CD14-positive monocyte (primary cell): ENCODE results near the gene KCNN3. TPM values are rescaled to one million over a fixed set of nuclear protein-coding genes. Genes with fewer than 3 reads are reported as not detected.

Experiments used
- DNase-seq, 3 donors: peaks; one replicate each; pipeline ENCODE4 v3.0.0-alpha.2; 2011 to 2022
- H2AFZ ChIP-seq: 2 replicates; pipeline ENCODE4 v1.6.0; 2012; ENCODE audit warnings: mild to moderate bottlenecking, low read depth, low read length, inconsistent platforms; ENCODE audit not compliant: insufficient read depth, poor library complexity, severe bottlenecking
- H3K27ac ChIP-seq, 2 donors: 1 replicate in 1 of 2; 2 replicates in 1 of 2; pipeline ENCODE4 v1.5.1; 2012 to 2013; ENCODE audit warnings: low read length in 2 of 2, control low read depth in 1 of 2, inconsistent platforms in 1 of 2, low read depth in 1 of 2, mild to moderate bottlenecking in 1 of 2
- H3K27me3 ChIP-seq, 2 donors: one replicate each; pipeline versions ENCODE4 v1.6.0 to v1.6.1; 2011 to 2013; ENCODE audit warnings: low read length in 2 of 2; ENCODE audit not compliant: control insufficient read depth in 2 of 2, insufficient read depth in 2 of 2
- H3K36me3 ChIP-seq, 2 donors: replicated peaks in 1 of 2; 1 replicate in 1 of 2; 2 replicates in 1 of 2; pipeline versions ENCODE4 v1.5.1 to v1.6.1; 2012 to 2013; ENCODE audit warnings: low read length in 2 of 2, control low read depth in 1 of 2, inconsistent platforms in 1 of 2, mild to moderate bottlenecking in 1 of 2; ENCODE audit not compliant: insufficient read depth in 2 of 2, control insufficient read depth in 1 of 2
- H3K4me1 ChIP-seq, 2 donors: 1 replicate in 1 of 2; 2 replicates in 1 of 2; pipeline versions ENCODE4 v1.5.1 to v1.6.1; 2012 to 2013; ENCODE audit warnings: low read length in 2 of 2, control low read depth in 1 of 2, inconsistent platforms in 1 of 2, mild to moderate bottlenecking in 1 of 2, moderate library complexity in 1 of 2; ENCODE audit not compliant: insufficient read depth in 2 of 2, control insufficient read depth in 1 of 2
- H3K4me2 ChIP-seq: replicated peaks from 2 replicates; pipeline ENCODE3; 2012; ENCODE audit warnings: low read length, moderate library complexity, mild to moderate bottlenecking; ENCODE audit not compliant: poor library complexity, severe bottlenecking; ENCODE audit errors: extremely low read depth
- H3K4me3 ChIP-seq, 3 experiments: fragments of 200-600 bp in 1 of 3; sonication (generic) in 1 of 3; replicated peaks in 1 of 3; 1 replicate in 2 of 3; 2 replicates in 1 of 3; pipeline ENCODE4 v1.5.1; 2011 to 2013; ENCODE audit warnings: low read length in 3 of 3, mild to moderate bottlenecking in 3 of 3, control low read depth in 2 of 3, low read depth in 2 of 3, inconsistent platforms in 1 of 3, moderate library complexity in 1 of 3
- H3K79me2 ChIP-seq: 2 replicates; pipeline ENCODE4 v1.6.0; 2012; ENCODE audit warnings: mild to moderate bottlenecking, control low read depth, inconsistent platforms, low read length, moderate library complexity; ENCODE audit not compliant: insufficient read depth
- H3K9ac ChIP-seq: 2 replicates; pipeline ENCODE4 v1.6.0; 2017; ENCODE audit warnings: low read length, mild to moderate bottlenecking; ENCODE audit not compliant: insufficient read depth, poor library complexity, severe bottlenecking
- H3K9me3 ChIP-seq, 2 donors: replicated peaks in 1 of 2; 1 replicate in 1 of 2; 2 replicates in 1 of 2; pipeline versions ENCODE4 v1.5.1 to v1.6.1; 2012 to 2013; ENCODE audit warnings: low read length in 2 of 2, control low read depth in 1 of 2; ENCODE audit not compliant: control insufficient read depth in 1 of 2, insufficient read depth in 1 of 2
- H4K20me1 ChIP-seq: 2 replicates; pipeline ENCODE4 v1.6.0; 2012; ENCODE audit warnings: mild to moderate bottlenecking, low read length, control low read depth, moderate library complexity; ENCODE audit not compliant: insufficient read depth
- H3K27ac Mint-ChIP-seq, 7 donors: one replicate each; pipeline ENCODE4 v1.8.0; 2020; ENCODE audit warnings: mild to moderate bottlenecking in 7 of 7, mixed read lengths in 7 of 7, moderate library complexity in 6 of 7, inconsistent platforms in 2 of 7
- H3K27me3 Mint-ChIP-seq, 3 donors: one replicate each; pipeline ENCODE4 v1.8.0; 2021 to 2022; ENCODE audit warnings: low read depth in 3 of 3, mild to moderate bottlenecking in 3 of 3, mixed read lengths in 3 of 3, moderate library complexity in 3 of 3, inconsistent platforms in 1 of 3
- H3K36me3 Mint-ChIP-seq, 2 donors: one replicate each; pipeline ENCODE4 v1.8.0; 2020; ENCODE audit warnings: mixed read lengths in 2 of 2, inconsistent platforms in 1 of 2, mild to moderate bottlenecking in 1 of 2
- H3K4me1 Mint-ChIP-seq: one replicate; pipeline ENCODE4 v1.8.0; 2020; ENCODE audit warnings: mild to moderate bottlenecking, mixed read lengths
- H3K4me3 Mint-ChIP-seq, 2 donors: one replicate each; pipeline ENCODE4 v1.8.0; 2020; ENCODE audit warnings: mild to moderate bottlenecking in 2 of 2, mixed read lengths in 2 of 2, moderate library complexity in 1 of 2
- H3K9me3 Mint-ChIP-seq, 7 donors: one replicate each; pipeline ENCODE4 v1.8.0; 2020 to 2022; ENCODE audit warnings: mixed read lengths in 7 of 7, mild to moderate bottlenecking in 6 of 7, moderate library complexity in 6 of 7, inconsistent platforms in 2 of 7
- WGBS: methylation state at CpG from one replicate; pipeline ENCODE4 v1.1.5; 2013; ENCODE audit warnings: missing lambda C conversion rate; ENCODE audit not compliant: insufficient coverage; 5-methylcytosine and 5-hydroxymethylcytosine counted together
- intact Hi-C, 2 donors: fragments of 100-400 bp; cut with micrococcal nuclease; formaldehyde crosslinking; loops; one replicate each; pipeline versions ENCODE4 v1.15.0 to v1.15.1; 2023
- polyA plus RNA-seq, 3 donors: library from polyadenylated mRNA; depleted of rRNA in 1 of 3; unstranded in 2 of 3; stranded (reverse) in 1 of 3; fragments of 300-500 nt in 2 of 3; fragments of >200 nt in 1 of 3; fragmentation: Illumina TruSeq in 2 of 3; gene quantifications; 1 replicate in 2 of 3; 2 replicates in 1 of 3; pipeline ENCODE4 v1.2.3, GENCODE V29; 2012 to 2021
- TF ChIP-seq, protein P1 (sequence below): fragments of 200-600 bp; IDR thresholded peaks from one replicate; pipeline ENCODE4 v1.8.0; 2022; ENCODE audit warnings: antibody characterized with exemption, mild to moderate bottlenecking

Gene KCNN3
- polyA plus RNA-seq, 3 donors: not detected

DNA sequence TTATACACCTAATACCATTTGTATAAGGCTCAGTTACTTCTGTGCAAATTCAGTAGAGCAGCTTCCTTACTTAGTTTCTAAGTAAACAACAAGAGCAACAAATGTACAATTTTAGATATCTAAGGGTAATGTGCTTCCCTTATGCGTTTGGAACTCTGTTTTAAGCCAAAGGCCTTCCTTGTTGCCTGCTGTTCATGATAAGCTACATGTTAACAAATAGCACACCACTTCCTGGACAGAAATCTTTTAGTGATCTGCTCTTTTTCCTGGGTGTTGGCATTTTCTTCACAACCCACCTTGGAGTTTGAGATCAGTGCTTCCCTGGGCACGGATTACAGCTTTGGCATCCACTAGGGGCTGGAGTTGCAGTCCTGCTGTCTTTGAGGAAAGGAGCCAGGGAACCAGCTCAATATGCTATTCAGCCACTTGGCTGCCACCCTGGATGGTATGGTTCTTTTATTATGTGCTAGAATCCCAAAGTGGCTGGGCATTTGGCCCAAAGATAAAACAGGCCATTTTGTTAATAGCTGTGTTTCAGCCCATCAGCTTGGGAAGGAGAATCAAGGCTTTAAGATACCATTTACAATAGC is 206.5 kb downstream of the KCNN3 start:
- Mint-ChIP-seq H3K9me3 (no peaks in the 10 kb centered on the region), H3K4me3 (no peak overlapping the region), H3K27me3 (peaks cover 0 to 2% (median 2%) of the 10 kb centered on the region in 3 donors), H3K27ac (no peak overlapping the region), H3K36me3 (no peaks in the 10 kb centered on the region), H3K4me1 (no peaks in the 10 kb centered on the region)
- intact Hi-C loops: no loop called here
- H4K20me1 ChIP-seq: no peaks in the 10 kb centered on the region
- no peaks in the 10 kb centered on the region for H3K9me3 ChIP-seq
- WGBS: 67% methylated on average over 1 of the region's 2 CpGs
- no peak overlapping the region for H3K4me2 ChIP-seq
- H3K4me1 ChIP-seq: no peaks in the 10 kb centered on the region
- H3K36me3 ChIP-seq: no peaks in the 10 kb centered on the region
- no peak for DNase-seq
- no peak overlapping the region for H3K27ac ChIP-seq
- no peaks in the 10 kb centered on the region for H3K27me3 ChIP-seq
- H3K9ac ChIP-seq: no peak overlapping the region
- H3K79me2 ChIP-seq: no peaks in the 10 kb centered on the region
- no peak overlapping the region for H3K4me3 ChIP-seq
- no peak overlapping the region for H2AFZ ChIP-seq
- TF ChIP-seq, protein P1, sequence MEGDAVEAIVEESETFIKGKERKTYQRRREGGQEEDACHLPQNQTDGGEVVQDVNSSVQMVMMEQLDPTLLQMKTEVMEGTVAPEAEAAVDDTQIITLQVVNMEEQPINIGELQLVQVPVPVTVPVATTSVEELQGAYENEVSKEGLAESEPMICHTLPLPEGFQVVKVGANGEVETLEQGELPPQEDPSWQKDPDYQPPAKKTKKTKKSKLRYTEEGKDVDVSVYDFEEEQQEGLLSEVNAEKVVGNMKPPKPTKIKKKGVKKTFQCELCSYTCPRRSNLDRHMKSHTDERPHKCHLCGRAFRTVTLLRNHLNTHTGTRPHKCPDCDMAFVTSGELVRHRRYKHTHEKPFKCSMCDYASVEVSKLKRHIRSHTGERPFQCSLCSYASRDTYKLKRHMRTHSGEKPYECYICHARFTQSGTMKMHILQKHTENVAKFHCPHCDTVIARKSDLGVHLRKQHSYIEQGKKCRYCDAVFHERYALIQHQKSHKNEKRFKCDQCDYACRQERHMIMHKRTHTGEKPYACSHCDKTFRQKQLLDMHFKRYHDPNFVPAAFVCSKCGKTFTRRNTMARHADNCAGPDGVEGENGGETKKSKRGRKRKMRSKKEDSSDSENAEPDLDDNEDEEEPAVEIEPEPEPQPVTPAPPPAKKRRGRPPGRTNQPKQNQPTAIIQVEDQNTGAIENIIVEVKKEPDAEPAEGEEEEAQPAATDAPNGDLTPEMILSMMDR: no peak

DNA sequence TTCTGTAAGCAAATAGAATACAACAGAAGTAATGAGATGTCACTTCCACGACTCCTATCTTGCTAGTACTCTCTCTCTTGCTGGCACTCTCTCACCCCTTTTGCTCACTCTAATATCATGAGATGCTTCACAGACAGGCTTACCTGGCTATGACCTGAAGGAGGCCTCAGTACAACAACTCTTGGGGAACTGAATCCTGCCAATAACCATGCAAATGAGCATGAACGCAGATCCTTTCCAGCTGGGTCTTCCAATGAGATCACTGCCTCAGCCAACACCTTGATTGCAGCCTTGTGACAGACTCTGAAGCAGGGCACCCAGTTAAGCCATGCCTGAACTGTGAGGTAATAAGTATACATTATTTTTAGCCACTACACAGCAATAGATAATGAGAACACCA is 209.0 kb downstream of the KCNN3 start:
- DNase-seq: no peak
- Mint-ChIP-seq H3K9me3 (no peaks in the 10 kb centered on the region), H3K27ac (no peak overlapping the region), H3K4me3 (no peak overlapping the region), H3K36me3 (no peaks in the 10 kb centered on the region), H3K4me1 (peaks cover 6% of the 10 kb centered on the region), H3K27me3 (peaks cover 0 to 4% (median 2%) of the 10 kb centered on the region in 3 donors)
- Histone ChIP-seq H4K20me1 (no peaks in the 10 kb centered on the region), H3K79me2 (no peaks in the 10 kb centered on the region), H3K27ac (no peak overlapping the region), H3K36me3 (no peaks in the 10 kb centered on the region), H3K4me1 (no peaks in the 10 kb centered on the region), H3K9ac (no peak overlapping the region), H3K27me3 (no peaks in the 10 kb centered on the region), H2AFZ (no peak overlapping the region), H3K9me3 (no peaks in the 10 kb centered on the region), H3K4me2 (no peak overlapping the region), H3K4me3 (no peak overlapping the region)
- TF ChIP-seq, protein P1: no peak
- whole genome bisulfite sequencing: 88% methylated on average over 1 of the region's 2 CpGs
- intact Hi-C loops: no loop called here
